Lung (tissue), 12 donors: Measurements from ENCODE around the gene KITLG. TPM values are rescaled to one million over a fixed set of nuclear protein-coding genes. Genes with fewer than 3 reads are reported as not detected.

Source experiments
- ATAC-seq: fragments of 200-7000 bp; cut with Tn5 transposase; one replicate; pipeline ENCODE4 v1.9.1; 2020; ENCODE audit warnings: moderate number of reproducible peaks; ENCODE audit not compliant: insufficient read depth, low FRiP score
- DNase-seq, 3 donors: peaks; one replicate each; pipeline ENCODE4 v3.0.0-alpha.2; 2013 to 2017
- H3K27ac ChIP-seq, 2 donors: one replicate each; pipeline ENCODE4 v1.5.1; 2013; ENCODE audit warnings: mild to moderate bottlenecking in 2 of 2, moderate library complexity in 2 of 2, control low read depth in 1 of 2, inconsistent platforms in 1 of 2, low read depth in 1 of 2, low read length in 1 of 2
- H3K27me3 ChIP-seq, 3 donors: one replicate each; pipeline ENCODE4 v1.5.1; 2013; ENCODE audit warnings: low read length in 2 of 3; ENCODE audit not compliant: control insufficient read depth in 3 of 3, insufficient read depth in 3 of 3
- H3K36me3 ChIP-seq, 4 donors: one replicate each; pipeline ENCODE4 v1.5.1; 2013; ENCODE audit warnings: low read length in 4 of 4, mild to moderate bottlenecking in 1 of 4, moderate library complexity in 1 of 4; ENCODE audit not compliant: control insufficient read depth in 4 of 4, insufficient read depth in 4 of 4
- H3K4me1 ChIP-seq, 5 donors: one replicate each; pipeline ENCODE4 v1.5.1; 2013; ENCODE audit warnings: low read length in 5 of 5, mild to moderate bottlenecking in 2 of 5, moderate library complexity in 1 of 5; ENCODE audit not compliant: control insufficient read depth in 5 of 5, insufficient read depth in 5 of 5
- H3K4me3 ChIP-seq: one replicate; pipeline ENCODE4 v1.5.1; 2013; ENCODE audit warnings: mild to moderate bottlenecking, control low read depth, moderate library complexity
- H3K9ac ChIP-seq, 2 donors: one replicate each; pipeline ENCODE4 v1.5.1; 2013; ENCODE audit warnings: low read length in 2 of 2, control low read depth in 1 of 2; ENCODE audit not compliant: insufficient read depth in 1 of 2
- H3K9me3 ChIP-seq, 4 donors: one replicate each; pipeline ENCODE4 v1.5.1; 2013; ENCODE audit warnings: low read length in 3 of 4, mild to moderate bottlenecking in 1 of 4, moderate library complexity in 1 of 4; ENCODE audit not compliant: control insufficient read depth in 4 of 4, insufficient read depth in 3 of 4
- WGBS, 2 donors: extraction: QIAGEN DNeasy Blood & Tissue Kit; methylation state at CpG; one replicate each; pipeline ENCODE4 v1.1.7; 2013; 5-methylcytosine and 5-hydroxymethylcytosine counted together
- polyA plus RNA-seq, 2 donors: library from polyadenylated mRNA; stranded (reverse); fragments of 200-250 nt; gene quantifications; one replicate each; pipeline ENCODE4 v1.2.1, GENCODE V29; 2013
- total RNA-seq, 2 donors: library from RNA; depleted of rRNA in 1 of 2; stranded (reverse); fragments of >200 nt in 1 of 2; gene quantifications; one replicate each; pipeline ENCODE4 v1.2.1, GENCODE V29; 2014 to 2021
- TF ChIP-seq, protein P1 (sequence below): IDR thresholded peaks from 2 replicates; pipeline ENCODE4 v1.5.1; 2012; ENCODE audit warnings: mild to moderate bottlenecking; ENCODE audit errors: control extremely low read depth, extremely low read depth
- donor health status: control.
- donor health status: control.
- donor health status: Bipolar disorder and iron deficiency.
- donor health status: healthy.
- donor health status: DM: yes; HTN: yes; CAD: no.

KITLG gene
- total and polyA plus RNA-seq, 4 donors, result 13.7 to 142 (median 38.2) TPM

DNA sequence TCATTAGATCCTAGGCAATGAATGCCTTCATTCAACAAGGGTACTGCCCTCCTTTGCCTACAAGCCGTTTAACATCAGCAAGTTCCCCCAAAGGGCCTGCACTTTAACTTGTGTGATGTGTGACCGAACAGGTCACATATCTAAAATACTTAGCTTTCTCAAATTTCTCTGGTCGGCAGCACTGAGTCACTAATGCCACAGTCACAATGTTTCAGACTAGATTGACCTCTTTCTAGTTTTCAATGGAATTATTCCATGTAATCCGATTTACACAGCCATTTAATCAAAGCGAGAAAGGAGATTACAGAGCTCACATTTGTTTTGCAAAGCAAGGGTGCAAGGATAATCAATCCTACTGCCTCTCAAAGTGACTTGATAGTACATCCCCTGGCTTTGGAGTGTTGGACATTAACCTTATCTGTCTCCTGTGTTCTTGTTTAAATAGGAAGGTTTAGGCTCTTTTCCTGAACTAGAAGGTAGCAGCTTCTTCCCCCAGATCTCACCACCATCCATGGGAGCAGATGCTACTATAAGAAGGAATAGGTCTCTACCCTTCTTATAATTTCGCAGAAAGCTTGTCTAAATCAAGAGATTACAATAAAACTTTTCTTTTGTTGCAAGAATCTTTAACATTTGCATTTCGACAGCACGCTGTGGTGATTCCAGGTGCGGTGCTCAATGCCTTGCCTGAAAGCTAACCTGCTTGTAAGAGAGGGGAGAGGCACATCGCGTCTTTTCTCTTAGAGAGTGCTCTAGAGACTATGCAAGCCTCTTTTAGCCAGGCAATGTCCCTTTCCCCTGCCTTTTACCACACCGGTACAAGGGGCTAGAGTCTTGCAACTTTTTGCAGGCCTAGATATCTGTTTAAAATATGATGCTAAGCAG, 1.8 kb downstream of the KITLG start:
- 47 to 69% methylated on average over 12 of the region's 12 CpGs for WGBS, 2 donors
- Histone ChIP-seq H3K27me3 (no peaks in the 10 kb centered on the region), H3K4me3 (peak overlapping the region; percentile 88), H3K27ac (peak overlapping the region; percentile 4 to 69), H3K36me3 (no peaks in the 10 kb centered on the region), H3K9me3 (no peaks in the 10 kb centered on the region), H3K4me1 (peaks cover 7 to 38% (median 7%) of the 10 kb centered on the region in 5 donors), H3K9ac (peak overlapping the region; percentile 39 to 87)
- ATAC-seq (no peak), DNase-seq (peak in 1 of 3 donors; percentile 32)
- TF ChIP-seq, protein P1, sequence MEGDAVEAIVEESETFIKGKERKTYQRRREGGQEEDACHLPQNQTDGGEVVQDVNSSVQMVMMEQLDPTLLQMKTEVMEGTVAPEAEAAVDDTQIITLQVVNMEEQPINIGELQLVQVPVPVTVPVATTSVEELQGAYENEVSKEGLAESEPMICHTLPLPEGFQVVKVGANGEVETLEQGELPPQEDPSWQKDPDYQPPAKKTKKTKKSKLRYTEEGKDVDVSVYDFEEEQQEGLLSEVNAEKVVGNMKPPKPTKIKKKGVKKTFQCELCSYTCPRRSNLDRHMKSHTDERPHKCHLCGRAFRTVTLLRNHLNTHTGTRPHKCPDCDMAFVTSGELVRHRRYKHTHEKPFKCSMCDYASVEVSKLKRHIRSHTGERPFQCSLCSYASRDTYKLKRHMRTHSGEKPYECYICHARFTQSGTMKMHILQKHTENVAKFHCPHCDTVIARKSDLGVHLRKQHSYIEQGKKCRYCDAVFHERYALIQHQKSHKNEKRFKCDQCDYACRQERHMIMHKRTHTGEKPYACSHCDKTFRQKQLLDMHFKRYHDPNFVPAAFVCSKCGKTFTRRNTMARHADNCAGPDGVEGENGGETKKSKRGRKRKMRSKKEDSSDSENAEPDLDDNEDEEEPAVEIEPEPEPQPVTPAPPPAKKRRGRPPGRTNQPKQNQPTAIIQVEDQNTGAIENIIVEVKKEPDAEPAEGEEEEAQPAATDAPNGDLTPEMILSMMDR, result no peak

DNA sequence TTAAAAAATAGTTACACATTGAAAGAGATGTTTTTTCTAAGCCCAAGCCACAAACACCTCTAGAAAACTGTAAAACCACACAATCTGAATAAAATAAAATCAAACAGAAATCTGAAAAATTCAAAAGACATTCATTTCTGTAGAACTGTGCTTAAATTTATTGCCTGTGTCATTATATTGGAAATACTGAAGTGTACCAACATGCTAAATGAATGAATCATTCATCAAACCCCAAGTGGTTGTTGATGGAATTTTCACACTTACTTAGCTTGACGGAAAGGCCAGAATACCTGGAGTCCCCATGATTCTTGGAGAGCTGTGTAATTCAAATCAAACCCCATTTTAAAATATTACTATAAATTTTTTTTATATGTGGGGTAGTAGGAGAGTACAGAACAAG, 2.7 kb downstream of the KITLG start:
- H3K27ac ChIP-seq, result no peak overlapping the region
- no peaks in the 10 kb centered on the region for H3K9me3 ChIP-seq
- 47 to 74% methylated on average over 1 of the region's 1 CpG for WGBS, 2 donors
- H3K27me3 ChIP-seq, result no peaks in the 10 kb centered on the region
- ATAC-seq, result no peak
- TF ChIP-seq, protein P1, result no peak
- H3K36me3 ChIP-seq, result no peaks in the 10 kb centered on the region
- DNase-seq, result no peak
- H3K4me3 ChIP-seq, result no peak overlapping the region
- peaks cover 7 to 47% (median 8%) of the 10 kb centered on the region in 5 donors for H3K4me1 ChIP-seq
- no peak overlapping the region for H3K9ac ChIP-seq

DNA sequence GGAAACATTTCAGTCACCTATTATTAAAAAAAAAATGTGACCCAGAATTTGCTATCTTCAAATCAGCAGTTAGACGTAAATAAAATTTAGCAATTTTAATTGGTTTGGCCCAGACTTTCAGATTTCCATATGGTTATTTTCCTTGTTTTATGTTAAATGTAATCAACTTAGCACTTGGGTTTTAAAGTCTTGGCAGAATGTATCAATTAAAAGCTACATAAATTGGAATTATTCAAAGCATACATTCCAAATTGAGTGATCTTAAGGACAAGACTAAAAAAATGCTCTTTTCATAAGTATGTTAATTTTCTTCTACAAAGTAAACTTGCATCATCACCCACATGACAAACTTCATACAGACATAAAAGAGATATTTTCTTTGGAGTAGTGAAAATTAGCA, 3.4 kb downstream of the KITLG start:
- Histone ChIP-seq H3K4me1 (peaks cover 7 to 47% (median 8%) of the 10 kb centered on the region in 5 donors), H3K4me3 (no peak overlapping the region), H3K27ac (no peak overlapping the region), H3K36me3 (no peaks in the 10 kb centered on the region), H3K9me3 (no peaks in the 10 kb centered on the region), H3K9ac (no peak overlapping the region), H3K27me3 (no peaks in the 10 kb centered on the region)
- no peak for ATAC-seq
- no peak for DNase-seq
- TF ChIP-seq, protein P1, result no peak
- 80 to 89% methylated on average over 1 of the region's 1 CpG for WGBS, 2 donors
